ENCODE results near the gene SGCD.

Gene SGCD

DNA sequence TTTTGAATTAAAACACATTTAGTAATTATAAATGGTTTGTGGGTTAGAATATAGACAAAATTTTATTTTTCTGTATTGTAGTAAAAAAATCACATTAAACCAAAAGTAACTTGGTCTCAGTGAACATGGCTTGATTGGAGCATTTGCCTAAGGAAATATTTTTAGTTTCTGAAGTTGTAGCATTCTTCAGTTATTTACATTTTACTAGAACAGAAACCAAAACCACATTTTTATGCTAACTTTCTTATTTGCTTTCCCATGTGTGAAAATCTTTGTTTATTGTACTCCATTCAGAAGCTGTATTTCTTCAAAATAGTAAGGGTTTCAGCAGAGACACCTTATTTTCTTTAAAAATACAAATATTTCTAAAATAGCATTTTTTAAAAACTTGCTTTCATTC lies 129.9 kb downstream of the SGCD start:
- no peak for DNase-seq (ENCODE audit: low read depth in 2 of 2)

- DNase-seq (ENCODE audit: low read depth in 2 of 2): no peak
Observed at GRCh38 chr5:156459812-156460385, 132.9 kb downstream of the SGCD start.

DNA sequence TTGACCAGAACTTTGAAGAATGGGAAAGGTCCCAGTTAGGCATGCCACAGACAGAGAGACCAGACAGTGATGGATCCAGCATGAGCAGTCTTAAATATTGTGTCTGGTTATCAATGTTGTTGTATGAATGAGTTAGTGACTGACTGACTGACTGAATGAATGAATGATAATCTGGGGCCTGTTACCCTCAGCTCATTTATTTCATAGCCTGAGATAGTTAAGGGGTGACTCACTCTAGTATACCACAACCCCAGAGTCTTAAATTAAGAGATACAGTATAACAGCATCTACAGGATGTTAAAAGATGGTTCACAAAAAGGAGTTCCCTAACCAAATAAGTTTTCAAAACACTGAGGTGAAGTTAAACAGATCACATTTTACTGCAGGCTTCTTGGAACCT lies 133.5 kb downstream of the SGCD start:
- DNase-seq (ENCODE audit: low read depth in 2 of 2): no peak

GRCh38 chr5:156466871-156467270 lies 139.9 kb downstream of the SGCD start:
- DNase-seq (ENCODE audit: low read depth in 2 of 2): no peak

- no peak for DNase-seq (ENCODE audit: low read depth in 2 of 2)
Observed at GRCh38 chr5:156469636-156470035, 142.7 kb downstream of the SGCD start.

GRCh38 chr5:156471893-156472292 lies 144.9 kb downstream of the SGCD start:
- no peak for DNase-seq (ENCODE audit: low read depth in 2 of 2)

GRCh38 chr5:156473269-156473908 lies 146.4 kb downstream of the SGCD start:
- no peak for DNase-seq (ENCODE audit: low read depth in 2 of 2)

GRCh38 chr5:156474251-156474650 lies 147.3 kb downstream of the SGCD start:
- no peak for DNase-seq (ENCODE audit: low read depth in 2 of 2)

GRCh38 chr5:156475182-156476157 lies 148.5 kb downstream of the SGCD start:
- no peak for DNase-seq (ENCODE audit: low read depth in 2 of 2)

GRCh38 chr5:156476158-156476551 lies 149.2 kb downstream of the SGCD start:
- DNase-seq (ENCODE audit: low read depth in 2 of 2): no peak

DNA sequence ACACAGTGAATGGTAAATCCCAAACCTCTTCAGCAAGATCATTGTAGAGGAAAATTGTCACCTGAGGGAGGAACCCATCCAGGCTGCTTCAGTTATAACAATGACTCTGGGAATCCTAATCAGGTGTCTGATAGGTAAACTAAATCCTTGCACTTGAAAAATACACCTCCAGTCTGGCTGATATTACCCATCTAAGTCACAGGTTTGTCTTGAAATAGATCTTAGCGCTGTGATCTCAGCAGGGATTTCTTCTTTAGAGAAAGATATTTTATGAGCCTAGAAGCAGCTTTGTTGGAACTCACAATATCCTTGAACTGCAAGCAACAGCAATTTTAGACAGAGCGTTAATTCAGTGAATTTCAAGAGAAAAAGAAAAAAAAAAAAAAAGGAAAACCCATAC lies 149.7 kb downstream of the SGCD start:
- no peak for DNase-seq (ENCODE audit: low read depth in 2 of 2)

- no peak for DNase-seq (ENCODE audit: low read depth in 2 of 2)
Observed at GRCh38 chr5:156477196-156477595, 150.2 kb downstream of the SGCD start.

GRCh38 chr5:156479849-156480248 lies 152.9 kb downstream of the SGCD start:
- DNase-seq (ENCODE audit: low read depth in 2 of 2): peak in 1 of 2 donors; percentile 9

DNA sequence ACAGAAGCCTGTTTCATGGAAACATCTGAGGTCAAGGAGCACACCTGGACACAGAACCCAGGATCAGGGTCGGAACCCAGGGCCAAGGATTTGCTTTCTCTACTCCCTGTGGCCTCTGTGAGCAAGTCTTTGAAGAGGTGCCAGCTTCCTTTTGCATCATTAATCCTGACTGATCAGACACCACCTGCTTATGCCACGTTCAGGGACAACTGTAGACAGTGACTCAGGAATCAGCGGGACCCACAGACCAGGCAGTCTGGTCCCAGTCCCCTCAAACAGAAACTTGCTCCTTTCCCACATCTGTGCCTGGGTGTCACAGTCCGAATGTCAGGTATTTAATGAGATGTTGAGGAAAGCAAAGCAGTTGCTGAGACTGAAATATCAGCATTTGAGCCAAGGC lies 154.8 kb downstream of the SGCD start:
- DNase-seq (ENCODE audit: low read depth in 2 of 2): no peak

GRCh38 chr5:156482818-156483217 lies 155.9 kb downstream of the SGCD start:
- no peak for DNase-seq (ENCODE audit: low read depth in 2 of 2)

- no peak for DNase-seq (ENCODE audit: low read depth in 2 of 2)
Observed at GRCh38 chr5:156486394-156487238, 159.7 kb downstream of the SGCD start.

DNA sequence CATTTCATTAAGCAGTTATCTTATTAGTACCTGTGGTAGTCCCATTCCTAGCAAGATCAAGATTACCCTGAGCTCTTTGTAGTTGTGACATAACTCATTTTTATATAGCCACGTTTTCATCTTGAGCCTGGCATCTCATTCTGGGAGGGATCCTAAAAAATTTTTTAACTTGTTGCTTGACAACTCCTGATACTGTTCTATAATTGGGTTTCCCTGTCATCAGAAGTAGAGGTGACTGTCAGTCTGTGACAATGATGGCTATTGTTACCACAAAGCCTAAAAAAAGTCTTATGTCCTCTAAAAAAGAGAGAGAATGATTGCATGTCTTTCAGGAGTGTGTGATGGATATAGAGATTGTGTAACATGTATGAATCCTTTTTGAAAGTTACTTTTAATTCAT lies 164.8 kb downstream of the SGCD start:
- DNase-seq (ENCODE audit: low read depth in 2 of 2): no peak

- DNase-seq (ENCODE audit: low read depth in 2 of 2): no peak
Observed at GRCh38 chr5:156496291-156496690, 169.3 kb downstream of the SGCD start.

DNA sequence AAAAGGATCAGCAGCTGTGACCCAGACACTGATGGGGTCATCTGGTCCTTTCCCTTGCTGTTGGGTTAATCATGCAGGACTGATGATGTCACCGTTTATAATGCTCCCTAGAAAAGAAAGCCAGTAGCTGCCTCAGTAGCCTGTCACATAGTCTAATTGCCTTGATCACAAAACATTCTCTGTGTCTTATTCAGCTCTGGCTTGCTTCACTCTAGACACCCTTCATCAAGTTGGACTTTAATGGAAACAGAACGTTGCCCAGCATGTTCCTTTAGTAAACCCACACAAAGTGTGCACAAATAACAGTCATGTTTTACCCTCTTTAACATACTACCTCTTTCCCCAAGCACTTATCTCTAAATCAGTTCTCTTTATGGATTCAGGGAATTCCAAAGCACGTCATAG lies 170.8 kb downstream of the SGCD start:
- no peak for DNase-seq (ENCODE audit: low read depth in 2 of 2)

DNA sequence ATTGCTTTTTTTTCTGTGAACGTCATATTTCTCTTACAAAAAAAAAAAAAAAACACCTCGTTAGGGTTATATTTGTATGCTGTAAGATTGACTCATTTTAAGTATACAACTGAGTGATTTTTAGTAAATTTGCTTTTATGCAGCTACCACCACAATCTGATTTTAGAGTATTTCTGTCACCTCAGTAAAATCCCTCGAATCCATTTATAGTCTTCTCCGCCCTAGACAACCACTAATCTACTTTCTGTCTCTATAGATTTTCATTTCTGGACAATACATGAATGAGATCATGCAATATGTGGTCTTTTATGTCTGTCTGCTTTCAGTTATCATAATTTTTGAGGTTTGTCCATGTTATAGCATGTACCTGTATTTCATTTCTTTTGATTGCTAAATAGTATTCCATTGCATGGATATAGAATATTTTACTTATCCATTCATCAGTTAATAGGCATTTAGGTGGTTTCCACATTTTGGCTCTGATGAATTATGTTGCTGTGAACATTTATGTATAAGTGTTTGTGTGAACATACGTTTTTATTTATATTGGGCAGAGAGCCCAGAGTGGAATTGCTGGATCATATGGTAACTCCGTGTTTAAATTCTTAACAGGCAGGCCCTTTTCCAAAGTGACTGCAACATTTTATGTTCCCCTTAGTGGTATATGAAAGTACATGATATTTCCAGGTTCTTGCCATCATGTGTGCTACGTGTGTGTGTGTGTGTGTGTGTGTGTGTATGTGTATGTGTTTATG lies 171.4 kb downstream of the SGCD start:
- DNase-seq (ENCODE audit: low read depth in 2 of 2): no peak

DNA sequence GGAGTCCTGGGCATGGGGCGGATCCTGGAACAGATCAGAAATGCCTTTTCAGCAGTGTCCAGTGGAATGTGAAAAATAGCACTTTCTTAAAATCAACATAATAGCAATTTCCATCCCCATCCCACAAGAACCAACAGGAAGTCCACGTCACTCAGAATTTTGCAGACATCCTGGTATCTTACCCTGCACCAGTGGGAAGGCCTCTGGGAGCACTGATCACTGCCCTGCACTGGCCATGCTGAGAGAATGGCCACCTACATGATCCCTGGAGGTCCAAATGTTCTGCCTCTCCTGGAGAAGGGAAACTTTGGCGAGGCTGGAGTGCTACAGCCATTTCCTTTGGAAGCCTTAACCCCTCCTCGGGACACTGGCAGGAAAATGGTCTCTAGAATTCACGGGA lies 173.8 kb downstream of the SGCD start:
- DNase-seq (ENCODE audit: low read depth in 2 of 2): no peak

All from stimulated activated CD8-positive, alpha-beta memory T cell treated with anti-CD3 and anti-CD28 coated beads, Interleukin-15, amount 100 ng/mL, for 48 hours (primary cell).